Measurements from ENCODE around the gene CCL26.
"Not testable (repeated sequence)": the region's sequence is repeated elsewhere in the genome, so short reads cannot be mapped to it uniquely, and the experiment has no call there.

Gene CCL26

DNA sequence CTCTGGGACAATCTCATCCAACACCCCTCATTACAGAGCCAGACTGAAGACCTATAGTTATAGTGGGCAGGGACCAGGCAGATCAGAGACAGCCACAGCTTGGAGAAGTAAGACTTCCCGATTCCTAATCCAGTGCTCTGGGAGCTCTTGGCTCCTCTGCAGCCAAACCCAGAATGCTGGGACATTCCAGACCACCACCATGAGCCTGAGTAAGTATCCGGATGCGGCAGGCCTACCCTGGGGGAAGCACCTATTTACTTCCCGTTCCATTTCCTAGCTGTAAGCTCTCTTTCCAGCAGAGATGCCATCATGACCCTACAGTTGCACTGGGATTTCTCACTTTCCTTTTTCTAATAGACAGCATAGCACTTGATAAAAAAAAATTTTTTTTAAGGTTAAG, 49.6 kb downstream of the CCL26 start:
- Histone ChIP-seq H3K27me3 (ENCODE audit: insufficient read depth, low read depth, severe bottlenecking) (no peaks in the 10 kb centered on the region), H3K4me3 (ENCODE audit: low read depth, low read length) (no peak overlapping the region), H3K9me3 (ENCODE audit: severe bottlenecking) (no peaks in the 10 kb centered on the region), H3K36me3 (no peaks in the 10 kb centered on the region), H3K27ac (no peak overlapping the region)
- DNase-seq, result no peak
- TF ChIP-seq, protein P1, sequence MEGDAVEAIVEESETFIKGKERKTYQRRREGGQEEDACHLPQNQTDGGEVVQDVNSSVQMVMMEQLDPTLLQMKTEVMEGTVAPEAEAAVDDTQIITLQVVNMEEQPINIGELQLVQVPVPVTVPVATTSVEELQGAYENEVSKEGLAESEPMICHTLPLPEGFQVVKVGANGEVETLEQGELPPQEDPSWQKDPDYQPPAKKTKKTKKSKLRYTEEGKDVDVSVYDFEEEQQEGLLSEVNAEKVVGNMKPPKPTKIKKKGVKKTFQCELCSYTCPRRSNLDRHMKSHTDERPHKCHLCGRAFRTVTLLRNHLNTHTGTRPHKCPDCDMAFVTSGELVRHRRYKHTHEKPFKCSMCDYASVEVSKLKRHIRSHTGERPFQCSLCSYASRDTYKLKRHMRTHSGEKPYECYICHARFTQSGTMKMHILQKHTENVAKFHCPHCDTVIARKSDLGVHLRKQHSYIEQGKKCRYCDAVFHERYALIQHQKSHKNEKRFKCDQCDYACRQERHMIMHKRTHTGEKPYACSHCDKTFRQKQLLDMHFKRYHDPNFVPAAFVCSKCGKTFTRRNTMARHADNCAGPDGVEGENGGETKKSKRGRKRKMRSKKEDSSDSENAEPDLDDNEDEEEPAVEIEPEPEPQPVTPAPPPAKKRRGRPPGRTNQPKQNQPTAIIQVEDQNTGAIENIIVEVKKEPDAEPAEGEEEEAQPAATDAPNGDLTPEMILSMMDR (IDR thresholded peaks at IDR 0.05; ENCODE audit: low read depth, low read length), result no peak

DNA sequence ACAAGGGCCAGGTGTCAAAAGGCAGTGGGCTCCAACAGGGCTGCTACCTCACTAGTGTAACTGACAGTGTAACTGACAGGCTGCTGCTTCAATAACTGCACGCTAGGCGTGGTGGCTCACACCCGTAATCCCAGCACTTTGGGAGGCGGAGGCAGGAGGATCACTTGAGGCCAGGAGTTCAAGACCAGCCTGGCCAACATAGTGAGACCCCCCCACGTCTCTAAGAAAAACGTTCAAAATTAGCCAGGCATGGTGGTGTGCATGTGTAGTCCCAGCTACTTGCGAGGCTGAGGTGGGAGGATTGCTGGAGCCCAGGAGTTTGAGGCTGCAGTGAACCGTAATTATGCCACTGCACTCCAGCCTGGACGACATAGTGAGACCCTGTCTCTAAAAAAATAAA, 50.1 kb downstream of the CCL26 start:
- H3K27me3 ChIP-seq (ENCODE audit: insufficient read depth, low read depth, severe bottlenecking); DNase-seq: not testable (repeated sequence)

DNA sequence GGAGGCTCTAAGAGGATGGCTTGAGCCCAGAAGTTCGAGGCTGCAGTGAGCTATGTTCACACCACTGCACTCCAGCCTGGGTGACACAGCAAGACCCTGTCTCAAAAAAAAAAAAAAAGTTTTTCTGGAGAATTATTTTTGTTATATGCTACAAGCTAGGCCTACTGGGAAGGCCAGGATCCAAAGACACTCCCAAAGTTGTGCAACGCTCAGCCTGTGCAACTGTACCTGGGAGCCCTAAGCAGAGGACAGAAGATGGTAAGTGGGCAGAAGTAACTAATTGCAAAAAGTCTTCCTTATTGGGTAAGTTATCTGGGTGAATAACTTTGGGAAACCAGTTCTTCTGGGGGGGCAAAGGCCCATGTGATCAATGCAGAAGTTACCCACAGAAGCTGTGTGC, 50.6 kb downstream of the CCL26 start:
- H3K27ac ChIP-seq, result no peak overlapping the region
- TF ChIP-seq, protein P1 (IDR thresholded peaks at IDR 0.05; ENCODE audit: low read depth, low read length), result no peak
- H3K4me3 ChIP-seq (ENCODE audit: low read depth, low read length), result no peak overlapping the region
- no peaks in the 10 kb centered on the region for H3K36me3 ChIP-seq
- no peaks in the 10 kb centered on the region for H3K9me3 ChIP-seq (ENCODE audit: severe bottlenecking)
- no peak for DNase-seq
- H3K27me3 ChIP-seq (ENCODE audit: insufficient read depth, low read depth, severe bottlenecking), result no peaks in the 10 kb centered on the region

More for the DNA sequence above, 50.1 kb downstream of the CCL26 start:
- not testable (repeated sequence) for H3K4me3 ChIP-seq (ENCODE audit: low read depth, low read length); H3K36me3 ChIP-seq; H3K27ac ChIP-seq; H3K9me3 ChIP-seq (ENCODE audit: severe bottlenecking)

DNA sequence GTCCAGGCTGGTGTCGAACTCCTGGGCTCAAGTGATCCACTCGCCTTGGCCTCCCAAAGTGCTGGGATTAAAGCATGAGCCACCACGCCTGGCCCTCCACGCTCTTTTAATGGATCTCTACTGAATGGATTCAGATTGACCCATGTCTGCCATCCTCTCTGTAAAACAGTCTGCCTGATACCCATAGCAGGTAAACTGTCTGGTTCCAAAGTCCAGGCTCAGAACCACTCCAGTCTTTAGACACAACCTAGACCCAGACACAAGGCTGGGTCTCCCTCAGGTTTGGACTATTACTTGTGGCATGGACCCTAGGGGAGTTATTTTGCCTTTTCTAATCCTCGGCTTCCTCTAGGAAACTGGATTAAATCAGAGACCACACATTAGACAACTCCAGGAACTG, 52.4 kb downstream of the CCL26 start:
- Histone ChIP-seq H3K9me3 (ENCODE audit: severe bottlenecking) (no peaks in the 10 kb centered on the region), H3K27me3 (ENCODE audit: insufficient read depth, low read depth, severe bottlenecking) (no peaks in the 10 kb centered on the region), H3K36me3 (no peaks in the 10 kb centered on the region), H3K27ac (no peak overlapping the region), H3K4me3 (ENCODE audit: low read depth, low read length) (no peak overlapping the region)
- TF ChIP-seq, protein P1 (IDR thresholded peaks at IDR 0.05; ENCODE audit: low read depth, low read length), result no peak
- DNase-seq, result no peak

Measured in WERI-Rb-1 (cell line).